Tongue (tissue), 2 donors: ENCODE results near the gene UBE2E2. TPM values are rescaled to one million over a fixed set of nuclear protein-coding genes. Genes with fewer than 3 reads are reported as not detected.

Experiments used
- DNase-seq: peaks from one replicate; pipeline ENCODE4 v3.0.0-alpha.2; 2015
- total RNA-seq: library from RNA; depleted of rRNA; stranded (reverse); fragments of >200 nt; gene quantifications from one replicate; pipeline ENCODE4 v1.2.3, GENCODE V29; 2014

Gene UBE2E2
- total RNA-seq, 1 donor from 2014 or later: 177 TPM

- no peak for DNase-seq
Measured at GRCh38 chr3:23546181-23546580, 343.1 kb downstream of the UBE2E2 start.

GRCh38 chr3:23547905-23548650 is 345.0 kb downstream of the UBE2E2 start:
- DNase-seq: no peak

GRCh38 chr3:23548706-23549105 is 345.6 kb downstream of the UBE2E2 start:
- no peak for DNase-seq

- DNase-seq: no peak
Measured at GRCh38 chr3:23549148-23549910, 346.2 kb downstream of the UBE2E2 start.

- no peak for DNase-seq
Measured at GRCh38 chr3:23550402-23550801, 347.3 kb downstream of the UBE2E2 start.

- no peak for DNase-seq
Measured at GRCh38 chr3:23552506-23552905, 349.4 kb downstream of the UBE2E2 start.

DNA sequence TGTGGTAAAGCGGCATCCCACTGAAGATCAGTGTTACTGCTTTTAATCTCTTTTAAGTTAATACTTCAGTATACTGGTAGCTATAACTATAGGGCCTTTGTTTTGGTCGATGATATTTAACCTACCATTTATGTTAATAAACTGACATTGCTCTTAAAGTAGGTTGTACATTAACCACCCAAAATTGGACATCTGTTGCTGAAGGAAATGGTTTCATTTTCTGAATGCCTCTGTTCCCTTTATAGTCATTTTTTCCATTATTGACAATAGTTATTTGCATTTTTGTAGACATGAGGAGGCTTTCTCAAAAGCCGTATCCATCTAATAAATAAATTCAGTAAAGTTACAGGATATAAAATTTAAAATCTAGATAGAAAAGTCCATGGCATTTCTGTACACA is 350.2 kb downstream of the UBE2E2 start:
- no peak for DNase-seq

- DNase-seq: no peak
Measured at GRCh38 chr3:23565041-23565775, 362.1 kb downstream of the UBE2E2 start.

DNA sequence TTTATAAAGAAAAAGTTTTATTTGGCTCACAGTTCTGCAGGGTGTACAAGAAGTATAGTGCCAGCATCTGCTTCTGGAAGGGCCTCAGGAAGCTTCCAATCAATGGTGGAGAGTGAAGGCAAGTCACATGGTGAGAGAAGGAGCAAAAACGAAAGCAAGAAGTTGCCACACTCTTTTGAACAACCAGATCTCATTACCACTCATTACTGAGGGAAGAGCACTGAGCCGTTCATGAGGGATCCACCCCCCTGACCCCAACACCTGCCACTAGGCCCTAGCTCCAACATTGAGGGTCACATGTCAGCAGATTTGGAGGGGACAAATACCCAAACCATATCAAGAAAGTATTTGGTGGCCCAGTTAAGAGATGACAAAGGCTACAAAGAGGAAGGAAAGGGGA is 363.4 kb downstream of the UBE2E2 start:
- no peak for DNase-seq

DNA sequence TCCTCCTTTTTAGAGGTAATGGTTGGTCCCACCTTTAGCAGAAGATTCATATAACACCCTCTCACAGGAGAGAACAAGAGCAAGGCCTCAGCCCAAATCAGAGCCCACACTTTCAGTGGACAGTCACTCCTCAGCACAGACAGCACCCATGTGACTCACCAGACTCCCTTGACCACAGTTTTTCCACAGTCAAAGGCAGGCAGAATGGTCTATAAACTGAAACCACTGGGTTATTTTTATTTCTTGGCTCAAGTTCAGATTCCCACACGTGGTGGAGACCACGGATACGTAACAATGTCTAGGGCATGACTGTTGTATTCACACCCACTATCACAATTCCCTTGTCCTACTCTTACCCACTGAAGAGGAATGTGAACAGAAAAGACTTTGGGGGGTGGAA is 364.8 kb downstream of the UBE2E2 start:
- DNase-seq: no peak

GRCh38 chr3:23573827-23574226 is 370.7 kb downstream of the UBE2E2 start:
- no peak for DNase-seq

- DNase-seq: no peak
Measured at GRCh38 chr3:23574822-23575315, 371.7 kb downstream of the UBE2E2 start.

DNA sequence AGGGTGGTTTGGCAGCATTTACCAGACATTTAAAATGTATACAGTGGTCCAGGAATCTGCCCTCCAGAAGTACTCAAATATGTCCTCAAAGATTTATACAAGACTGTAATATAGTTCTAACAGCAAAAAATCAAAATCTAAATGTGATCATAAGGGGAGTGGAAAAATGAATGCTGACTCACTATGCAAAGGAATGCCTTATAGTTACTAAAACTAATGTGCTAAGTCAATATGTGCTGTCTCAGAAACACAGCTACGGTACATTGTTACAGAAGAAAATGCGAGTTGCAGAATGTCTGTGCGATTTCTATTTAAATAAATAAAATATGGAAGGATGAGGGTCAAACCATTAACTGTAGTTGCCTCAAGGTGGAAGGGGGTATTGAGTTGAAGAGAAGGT is 372.6 kb downstream of the UBE2E2 start:
- no peak for DNase-seq

GRCh38 chr3:23576379-23576959 is 373.3 kb downstream of the UBE2E2 start:
- no peak for DNase-seq

- no peak for DNase-seq
Measured at GRCh38 chr3:23580096-23580713, 377.1 kb downstream of the UBE2E2 start.

DNA sequence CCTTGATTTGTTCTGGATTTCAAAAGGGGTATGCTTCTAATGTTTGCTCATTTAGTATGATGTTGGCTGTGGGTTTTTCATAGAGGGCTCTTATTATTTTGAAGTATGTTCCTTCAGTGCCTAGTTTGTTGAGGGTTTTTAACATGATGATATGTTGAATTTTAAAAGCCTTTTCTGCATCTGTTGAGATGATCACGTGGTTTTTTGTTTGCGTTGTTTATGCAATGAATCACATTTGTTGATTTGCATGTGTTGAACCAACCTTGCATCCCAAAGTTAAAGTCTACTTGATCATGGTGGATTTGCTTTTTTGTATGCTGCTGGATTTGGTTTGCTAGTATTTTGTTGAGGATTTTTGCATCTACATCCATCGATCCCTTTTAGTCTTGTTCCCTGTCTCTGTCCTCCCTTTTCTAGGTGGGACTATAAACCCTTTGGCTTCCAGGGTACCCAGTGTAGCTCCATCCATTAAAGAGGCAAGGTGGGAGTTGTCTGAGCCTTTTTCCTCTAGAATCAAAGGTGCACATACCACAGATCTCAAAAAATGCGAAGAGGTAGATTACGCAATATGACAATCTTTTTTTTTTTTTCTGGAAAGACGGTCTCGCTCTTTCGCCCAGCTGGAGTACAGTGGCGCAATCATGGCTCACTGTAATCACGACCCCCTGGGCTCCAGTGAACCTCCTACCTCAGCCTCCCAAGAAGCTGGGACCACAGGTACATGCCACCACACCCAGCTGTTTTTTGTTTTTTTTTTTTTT is 381.0 kb downstream of the UBE2E2 start:
- DNase-seq: no peak

- no peak for DNase-seq
Measured at GRCh38 chr3:23587513-23587912, 384.4 kb downstream of the UBE2E2 start.

- no peak for DNase-seq
Measured at GRCh38 chr3:23588547-23588946, 385.4 kb downstream of the UBE2E2 start.

- DNase-seq: no peak
Measured at GRCh38 chr3:23589602-23590001, 386.5 kb downstream of the UBE2E2 start.

- no peak for DNase-seq
Measured at GRCh38 chr3:23590424-23591273, 387.5 kb downstream of the UBE2E2 start.
